ENCODE results near the gene MINDY1.

DNA sequence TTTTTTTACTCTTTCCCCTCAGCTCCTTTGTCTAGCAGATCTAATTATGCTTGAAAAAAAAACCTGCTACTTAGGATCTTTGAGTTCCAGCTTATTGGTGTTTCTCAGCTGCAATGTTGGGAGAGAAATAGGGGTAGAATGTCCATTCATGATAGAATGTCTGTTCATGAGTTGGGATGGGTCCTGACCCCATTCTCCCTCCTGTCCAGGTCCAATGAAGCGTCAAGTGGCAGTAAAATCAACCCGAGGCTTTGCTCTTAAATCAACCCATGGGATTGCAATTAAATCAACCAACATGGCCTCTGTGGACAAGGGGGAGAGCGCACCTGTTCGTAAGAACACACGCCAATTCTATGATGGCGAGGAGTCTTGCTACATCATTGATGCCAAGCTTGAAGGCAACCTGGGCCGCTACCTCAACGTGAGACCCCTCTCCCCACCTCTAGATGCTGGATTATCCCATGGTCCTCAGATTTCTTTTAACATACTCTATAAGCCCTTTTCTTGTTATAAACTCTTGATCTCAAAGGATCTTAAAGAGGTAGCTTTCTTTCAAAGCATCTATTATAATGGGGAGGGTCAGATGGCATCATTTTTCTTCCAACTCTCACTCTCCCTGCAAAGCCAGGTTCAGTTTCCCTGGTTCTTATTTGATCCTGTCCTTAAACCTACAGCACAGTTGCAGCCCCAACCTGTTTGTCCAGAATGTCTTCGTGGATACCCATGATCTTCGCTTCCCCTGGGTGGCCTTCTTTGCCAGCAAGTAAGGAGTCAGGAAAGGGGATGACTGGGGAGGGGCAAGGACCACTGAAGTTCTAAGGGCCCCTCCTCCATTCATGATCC lies 43.2 kb downstream of the MINDY1 start:
- TF ChIP-seq, protein P1, sequence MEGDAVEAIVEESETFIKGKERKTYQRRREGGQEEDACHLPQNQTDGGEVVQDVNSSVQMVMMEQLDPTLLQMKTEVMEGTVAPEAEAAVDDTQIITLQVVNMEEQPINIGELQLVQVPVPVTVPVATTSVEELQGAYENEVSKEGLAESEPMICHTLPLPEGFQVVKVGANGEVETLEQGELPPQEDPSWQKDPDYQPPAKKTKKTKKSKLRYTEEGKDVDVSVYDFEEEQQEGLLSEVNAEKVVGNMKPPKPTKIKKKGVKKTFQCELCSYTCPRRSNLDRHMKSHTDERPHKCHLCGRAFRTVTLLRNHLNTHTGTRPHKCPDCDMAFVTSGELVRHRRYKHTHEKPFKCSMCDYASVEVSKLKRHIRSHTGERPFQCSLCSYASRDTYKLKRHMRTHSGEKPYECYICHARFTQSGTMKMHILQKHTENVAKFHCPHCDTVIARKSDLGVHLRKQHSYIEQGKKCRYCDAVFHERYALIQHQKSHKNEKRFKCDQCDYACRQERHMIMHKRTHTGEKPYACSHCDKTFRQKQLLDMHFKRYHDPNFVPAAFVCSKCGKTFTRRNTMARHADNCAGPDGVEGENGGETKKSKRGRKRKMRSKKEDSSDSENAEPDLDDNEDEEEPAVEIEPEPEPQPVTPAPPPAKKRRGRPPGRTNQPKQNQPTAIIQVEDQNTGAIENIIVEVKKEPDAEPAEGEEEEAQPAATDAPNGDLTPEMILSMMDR (conservative IDR thresholded peaks at IDR 0.05; ENCODE audit: low read depth, low read length), result no peak
- TF ChIP-seq EZH2 (IDR thresholded peaks at IDR 0.05; ENCODE audit: borderline replicate concordance, low read depth, low read length, poor library complexity, severe bottlenecking), result no peak

All from A673 (cell line).